GM19043 (cell line): ENCODE results near the gene FOXC1.

Experiments used
- ATAC-seq: cut with Tn5 transposase; IDR thresholded peaks from one replicate; pipeline ENCODE4 v1.9.1; 2021; ENCODE audit warnings: low read depth; ENCODE audit not compliant: unreplicated experiment

The FOXC1 gene

DNA sequence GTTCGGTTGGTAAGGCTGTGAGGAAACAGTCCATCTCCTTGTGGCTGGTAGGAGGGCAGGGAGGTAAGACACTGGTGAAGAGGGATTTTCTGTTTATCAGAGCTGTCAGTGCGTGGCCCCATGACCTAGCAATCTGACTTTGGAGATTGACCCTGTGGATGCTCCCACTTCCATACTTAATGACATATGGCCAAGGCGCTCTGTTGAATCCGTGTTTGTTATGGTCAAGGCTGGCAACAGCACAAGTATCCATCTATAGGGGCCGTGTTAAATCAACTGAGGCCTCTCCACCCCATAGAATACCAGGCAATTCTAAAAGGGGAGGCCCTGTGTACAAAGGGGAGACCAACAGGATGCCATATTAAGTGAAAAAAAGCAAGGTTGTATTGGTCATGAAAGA lies 25.6 kb upstream of the FOXC1 start:
- ATAC-seq = no peak

GRCh38 chr6:1584996-1585668 lies 24.6 kb upstream of the FOXC1 start:
- no peak for ATAC-seq

GRCh38 chr6:1585669-1586049 lies 24.1 kb upstream of the FOXC1 start:
- no peak for ATAC-seq

DNA sequence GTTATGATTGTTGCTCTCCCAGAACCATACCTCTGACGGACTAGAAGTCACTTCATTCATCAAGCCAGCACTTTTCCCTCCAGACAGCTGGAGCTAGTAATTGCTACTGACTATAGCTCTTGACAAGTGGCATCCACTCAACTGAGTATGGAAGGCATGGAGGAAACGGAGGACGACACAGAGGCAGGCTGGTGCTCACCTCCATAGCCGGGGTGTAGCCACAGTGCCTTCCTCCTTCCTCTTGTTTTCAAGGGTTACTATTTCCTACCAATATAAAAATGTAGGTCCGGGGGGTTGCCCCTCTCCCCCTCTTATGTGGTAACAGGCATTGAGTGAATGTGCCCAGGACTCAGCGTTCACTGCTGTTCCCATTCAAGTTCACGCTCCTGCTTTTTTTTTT lies 23.5 kb upstream of the FOXC1 start:
- no peak for ATAC-seq

DNA sequence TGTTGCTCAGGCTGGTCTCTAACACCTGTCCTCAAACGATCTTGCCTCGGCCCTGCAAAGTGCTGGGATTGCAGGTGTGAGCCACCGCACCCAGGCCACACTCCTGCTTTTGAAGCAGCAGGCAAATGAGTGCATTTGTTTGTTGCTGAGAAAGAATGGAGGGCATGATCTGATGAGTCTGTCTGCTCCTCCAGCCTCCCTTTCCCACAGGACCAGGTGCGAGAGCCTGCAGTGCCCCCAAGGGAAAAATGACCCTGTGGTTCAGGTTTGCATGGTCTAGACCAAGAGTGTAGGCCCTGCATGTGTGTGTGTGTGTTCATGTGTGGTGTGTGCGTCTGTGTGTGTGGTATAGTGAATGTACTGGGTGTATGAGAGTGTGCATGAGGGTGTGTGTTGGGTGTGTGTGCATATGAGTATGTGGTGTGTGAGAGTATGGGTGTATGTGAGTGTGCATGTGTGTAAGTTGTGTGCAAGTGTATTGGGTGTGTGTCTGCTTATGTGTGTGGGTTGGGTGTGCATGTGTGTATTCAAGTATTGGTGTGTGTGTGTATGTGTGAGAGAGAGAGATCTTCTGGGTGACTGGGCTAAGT lies 22.8 kb upstream of the FOXC1 start:
- ATAC-seq = no peak

- no peak for ATAC-seq
Measured at GRCh38 chr6:1587546-1587945, 22.2 kb upstream of the FOXC1 start.

DNA sequence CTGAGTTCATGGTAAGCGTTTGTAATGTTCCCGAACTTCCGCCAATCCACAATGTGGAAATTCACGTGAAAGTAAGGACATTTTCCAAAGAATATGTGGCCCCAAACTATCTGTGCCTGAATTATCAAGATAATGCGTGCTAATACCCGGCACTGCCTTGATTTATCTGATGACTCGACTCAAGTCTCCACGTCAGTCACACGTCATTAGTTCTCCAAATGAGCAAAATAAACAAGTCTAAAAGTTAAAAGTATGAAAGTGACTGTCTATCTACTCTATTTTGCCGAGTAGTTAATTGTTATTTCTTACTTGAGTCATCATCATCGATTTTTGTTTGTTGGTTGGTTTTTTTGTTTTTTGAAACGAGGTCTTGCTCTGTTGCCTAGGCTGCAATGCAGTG lies 21.7 kb upstream of the FOXC1 start:
- no peak for ATAC-seq

DNA sequence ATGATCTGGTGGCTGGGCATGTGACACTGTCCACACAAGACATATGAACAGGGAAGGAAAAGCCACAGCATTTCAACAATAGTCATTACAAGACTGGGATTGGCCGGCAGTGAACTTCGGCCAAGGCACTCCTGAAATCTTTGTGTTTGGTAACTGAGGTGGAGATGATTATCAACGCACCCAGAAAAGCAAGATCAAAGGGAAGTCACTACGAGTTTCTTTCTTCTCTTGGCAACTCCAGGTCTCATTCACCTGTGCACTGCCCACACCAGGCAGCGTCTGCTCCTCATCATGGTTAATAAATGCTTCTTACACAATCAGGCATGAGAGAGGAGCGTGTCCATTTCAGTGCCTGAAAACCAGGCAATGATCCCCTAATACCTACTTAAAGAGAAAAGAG lies 20.5 kb upstream of the FOXC1 start:
- ATAC-seq = no peak

DNA sequence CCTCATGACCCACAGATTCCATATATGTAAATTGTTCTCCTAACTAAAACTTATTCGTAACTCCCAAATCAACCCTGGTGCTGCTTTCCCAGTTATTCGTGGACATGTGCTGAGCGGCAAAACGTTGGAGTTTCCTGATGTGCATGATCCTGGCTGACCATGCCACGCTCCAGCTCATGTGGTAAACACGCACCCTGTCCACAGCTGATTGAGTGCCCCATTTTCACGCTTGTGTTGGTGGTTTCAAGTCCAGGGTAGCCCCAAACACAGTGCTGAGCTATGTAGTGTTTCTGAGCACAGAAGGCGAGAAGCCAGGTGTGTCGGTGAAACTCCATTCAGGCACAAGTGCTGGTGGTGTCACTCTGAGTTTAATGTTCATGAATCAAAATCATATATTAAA lies 19.1 kb upstream of the FOXC1 start:
- no peak for ATAC-seq

DNA sequence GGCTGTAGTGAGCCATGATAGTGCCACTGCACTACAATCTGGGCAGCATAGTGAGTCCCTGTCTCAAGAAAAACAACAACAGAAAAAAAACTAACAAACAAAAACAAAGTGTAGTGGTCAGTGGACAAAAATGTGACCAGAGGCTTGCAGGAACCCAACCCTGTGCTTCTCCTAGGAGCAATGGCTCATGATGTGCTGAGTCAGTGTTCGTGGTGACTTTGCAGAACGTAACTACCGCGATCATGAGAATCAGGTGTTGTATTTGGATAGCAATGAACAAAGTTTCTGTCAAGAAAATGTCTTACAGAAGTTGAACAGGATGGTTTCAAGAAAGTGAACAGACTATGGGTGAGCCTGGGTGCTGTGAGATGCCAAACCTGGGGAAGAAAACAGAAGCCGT lies 18.5 kb upstream of the FOXC1 start:
- no peak for ATAC-seq

- no peak for ATAC-seq
Measured at GRCh38 chr6:1591926-1592325, 17.8 kb upstream of the FOXC1 start.

GRCh38 chr6:1592852-1593251 lies 16.9 kb upstream of the FOXC1 start:
- ATAC-seq = no peak

DNA sequence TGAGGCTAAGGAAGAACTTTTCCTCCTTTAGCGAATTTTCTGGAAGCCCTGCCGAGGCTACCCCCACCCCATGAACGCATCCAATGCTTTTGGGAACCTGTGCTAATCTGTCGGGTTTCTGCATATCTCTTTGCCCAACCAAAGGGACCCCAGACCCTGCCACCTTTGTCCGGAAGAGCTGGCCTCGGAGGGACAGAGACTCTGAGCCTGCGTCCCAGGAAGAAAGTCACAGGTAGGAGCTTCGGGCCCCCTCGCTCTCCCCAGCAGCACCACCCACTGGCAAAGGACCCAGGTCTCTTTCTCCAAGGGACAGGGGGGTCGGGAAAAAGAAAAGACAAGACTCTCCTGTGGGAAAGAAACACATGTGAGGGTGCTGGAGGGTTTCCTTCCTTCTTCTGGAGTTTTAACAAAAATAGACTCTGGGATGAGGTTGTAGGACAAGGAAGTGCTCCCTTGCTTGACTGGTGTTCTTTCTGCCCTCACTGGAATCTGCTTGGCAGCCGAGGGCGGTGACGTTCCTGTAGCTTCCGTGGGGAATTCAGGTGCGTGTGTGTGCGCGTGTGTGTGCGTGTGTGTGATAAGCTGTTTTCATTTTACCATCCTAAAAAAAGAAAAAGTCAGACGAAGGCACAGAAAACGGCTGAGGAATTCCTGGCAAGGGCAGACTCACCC lies 16.3 kb upstream of the FOXC1 start:
- no peak for ATAC-seq

GRCh38 chr6:1593958-1594314 lies 15.8 kb upstream of the FOXC1 start:
- no peak for ATAC-seq

GRCh38 chr6:1594445-1595200 lies 15.1 kb upstream of the FOXC1 start:
- no peak for ATAC-seq

GRCh38 chr6:1595271-1596087 lies 14.2 kb upstream of the FOXC1 start:
- ATAC-seq = no peak

DNA sequence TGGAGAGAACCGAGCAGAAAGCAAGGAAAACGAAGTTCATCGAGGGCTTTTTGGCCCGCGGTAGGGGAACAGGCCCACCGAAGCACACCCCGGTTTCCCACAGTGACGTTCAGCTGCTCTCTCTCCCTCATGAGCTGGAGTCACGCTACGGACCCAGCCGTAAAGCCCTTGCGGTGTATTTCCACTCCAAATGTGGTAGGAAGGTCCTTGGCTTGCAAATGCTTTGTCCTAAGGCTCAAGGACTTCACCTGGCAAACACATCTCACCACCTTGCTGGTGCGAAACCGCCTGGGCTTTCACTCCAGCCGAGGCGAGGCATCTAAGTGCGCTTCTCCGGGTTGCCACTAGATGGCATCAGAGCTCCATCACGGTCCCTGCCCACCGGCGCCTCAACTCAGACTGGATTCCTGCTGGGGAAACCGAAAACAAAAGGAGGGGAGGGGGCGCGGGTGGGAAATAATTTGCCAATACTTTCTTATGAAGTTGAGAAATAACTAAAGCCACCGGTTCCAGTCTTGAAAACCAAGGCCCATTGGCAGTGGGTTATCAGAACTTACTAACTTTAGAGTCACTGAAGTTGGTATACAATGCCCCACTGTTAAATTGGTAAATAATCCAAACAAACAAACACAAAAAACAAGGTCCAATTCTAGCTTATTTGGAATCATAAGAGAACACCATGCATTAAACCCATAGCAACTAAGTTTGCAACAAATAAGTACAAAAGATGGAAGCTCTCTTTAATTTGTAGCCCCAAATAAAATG lies 13.4 kb upstream of the FOXC1 start:
- no peak for ATAC-seq

- no peak for ATAC-seq
Measured at GRCh38 chr6:1597121-1597744, 12.5 kb upstream of the FOXC1 start.

GRCh38 chr6:1597924-1598323 lies 11.8 kb upstream of the FOXC1 start:
- no peak for ATAC-seq

GRCh38 chr6:1598433-1598832 lies 11.3 kb upstream of the FOXC1 start:
- ATAC-seq = no peak
